DOHH2 (cell line): ENCODE measurements around the gene KRT14.

Experiments
- H3F3A ChIP-seq: fragments of 200-600 bp; sonication (generic), shearing (Covaris generic); 2 replicates; pipeline ENCODE4 v1.6.0; 2016; ENCODE audit warnings: antibody characterized with exemption, mild to moderate bottlenecking; ENCODE audit not compliant: control insufficient read depth, insufficient read depth
- H3K27ac ChIP-seq: fragments of 200-600 bp; sonication (generic); 2 replicates; pipeline ENCODE4 v1.5.1; 2014; ENCODE audit warnings: low read depth, mild to moderate bottlenecking, low read length, moderate library complexity
- H3K27me3 ChIP-seq: fragments of 200-600 bp; sonication (generic); 2 replicates; pipeline ENCODE4 v1.6.1; 2014; ENCODE audit warnings: mild to moderate bottlenecking, low read length, mixed read lengths; ENCODE audit not compliant: control insufficient read depth
- H3K36me3 ChIP-seq: fragments of 200-600 bp; sonication (generic); 2 replicates; pipeline ENCODE4 v1.6.1; 2014; ENCODE audit warnings: mild to moderate bottlenecking, low read length, moderate library complexity, mixed read lengths; ENCODE audit not compliant: control insufficient read depth
- H3K4me1 ChIP-seq: fragments of 200-600 bp; sonication (generic); 2 replicates; pipeline ENCODE4 v1.6.1; 2014; ENCODE audit warnings: mild to moderate bottlenecking, low read length, mixed read lengths; ENCODE audit not compliant: control insufficient read depth
- H3K4me2 ChIP-seq: fragments of 200-600 bp; sonication (generic); 2 replicates; pipeline ENCODE4 v1.6.0; 2014; ENCODE audit warnings: mild to moderate bottlenecking, low read length, moderate library complexity
- H3K4me3 ChIP-seq: fragments of 200-600 bp; sonication (generic); 2 replicates; pipeline ENCODE4 v1.5.1; 2014; ENCODE audit warnings: mild to moderate bottlenecking, low read length, mixed read lengths
- H3K79me2 ChIP-seq: fragments of 200-600 bp; sonication (generic); 2 replicates; pipeline ENCODE4 v1.6.1; 2014; ENCODE audit warnings: mild to moderate bottlenecking, low read length, mixed read lengths; ENCODE audit not compliant: control insufficient read depth
- H3K9me2 ChIP-seq: fragments of 200-600 bp; sonication (generic); replicated peaks from 2 replicates; pipeline ENCODE4 v1.6.1; 2014; ENCODE audit warnings: mild to moderate bottlenecking, low read length, mixed read lengths; ENCODE audit not compliant: control insufficient read depth
- H3K9me3 ChIP-seq: fragments of 200-600 bp; sonication (generic); 2 replicates; pipeline ENCODE4 v1.6.1; 2014; ENCODE audit warnings: antibody characterized with exemption, low read length, mixed read lengths; ENCODE audit not compliant: control insufficient read depth, insufficient read depth
- H4K20me1 ChIP-seq: fragments of 200-600 bp; sonication (generic); 2 replicates; pipeline ENCODE4 v1.6.0; 2014; ENCODE audit warnings: low read depth, mild to moderate bottlenecking, antibody characterized with exemption, low read length, moderate library complexity; ENCODE audit not compliant: control insufficient read depth, insufficient read depth
- EZH2phosphoT487 ChIP-seq: fragments of 200-600 bp; sonication (generic); IDR thresholded peaks from 2 replicates; pipeline ENCODE4 v1.6.1; 2017; ENCODE audit warnings: borderline replicate concordance, mild to moderate bottlenecking, antibody characterized with exemption, low read length, moderate library complexity, mixed read lengths
- TF ChIP-seq, protein P1 (sequence below): fragments of 200-600 bp; sonication (generic); IDR thresholded peaks from one replicate; pipeline ENCODE4 v1.5.1; 2014; ENCODE audit warnings: antibody characterized with exemption, mild to moderate bottlenecking, low read depth, low read length; ENCODE audit not compliant: poor library complexity, severe bottlenecking

KRT14 gene

DNA sequence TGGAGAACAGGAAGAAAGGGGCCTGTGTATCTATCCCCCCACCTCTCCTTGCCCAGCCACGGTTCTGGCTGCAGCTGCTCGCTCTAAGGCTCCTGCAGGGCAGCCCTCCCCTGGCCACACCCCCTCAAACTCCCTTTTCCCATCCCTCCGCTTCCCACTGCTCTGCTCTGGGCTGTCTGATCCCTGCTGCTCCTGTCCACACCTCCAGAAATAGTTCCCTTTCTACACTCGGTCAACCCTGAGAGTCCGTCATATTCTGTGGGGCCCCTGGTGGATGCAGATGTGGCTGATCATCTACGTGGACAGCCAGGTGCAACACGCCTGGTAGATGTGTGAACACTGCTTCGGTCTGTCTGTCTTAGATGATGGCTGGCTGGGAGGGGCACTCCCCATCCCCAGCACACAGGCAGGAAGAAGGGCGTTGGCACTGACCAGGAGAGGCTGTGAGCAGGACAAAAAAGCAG, 39.3 kb downstream of the KRT14 start:
- H3K9me3 ChIP-seq: no peaks in the 10 kb centered on the region
- no peak overlapping the region for H3K4me2 ChIP-seq
- no peaks in the 10 kb centered on the region for H3K36me3 ChIP-seq
- H4K20me1 ChIP-seq: no peaks in the 10 kb centered on the region
- peaks cover 4% of the 10 kb centered on the region; the same call in 1 of the 2 replicates for H3K27me3 ChIP-seq
- no peaks in the 10 kb centered on the region for H3F3A ChIP-seq
- no peak overlapping the region for H3K4me3 ChIP-seq
- H3K79me2 ChIP-seq: no peaks in the 10 kb centered on the region
- TF ChIP-seq, protein P1, sequence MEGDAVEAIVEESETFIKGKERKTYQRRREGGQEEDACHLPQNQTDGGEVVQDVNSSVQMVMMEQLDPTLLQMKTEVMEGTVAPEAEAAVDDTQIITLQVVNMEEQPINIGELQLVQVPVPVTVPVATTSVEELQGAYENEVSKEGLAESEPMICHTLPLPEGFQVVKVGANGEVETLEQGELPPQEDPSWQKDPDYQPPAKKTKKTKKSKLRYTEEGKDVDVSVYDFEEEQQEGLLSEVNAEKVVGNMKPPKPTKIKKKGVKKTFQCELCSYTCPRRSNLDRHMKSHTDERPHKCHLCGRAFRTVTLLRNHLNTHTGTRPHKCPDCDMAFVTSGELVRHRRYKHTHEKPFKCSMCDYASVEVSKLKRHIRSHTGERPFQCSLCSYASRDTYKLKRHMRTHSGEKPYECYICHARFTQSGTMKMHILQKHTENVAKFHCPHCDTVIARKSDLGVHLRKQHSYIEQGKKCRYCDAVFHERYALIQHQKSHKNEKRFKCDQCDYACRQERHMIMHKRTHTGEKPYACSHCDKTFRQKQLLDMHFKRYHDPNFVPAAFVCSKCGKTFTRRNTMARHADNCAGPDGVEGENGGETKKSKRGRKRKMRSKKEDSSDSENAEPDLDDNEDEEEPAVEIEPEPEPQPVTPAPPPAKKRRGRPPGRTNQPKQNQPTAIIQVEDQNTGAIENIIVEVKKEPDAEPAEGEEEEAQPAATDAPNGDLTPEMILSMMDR: no peak
- TF ChIP-seq EZH2phosphoT487: no peak
- no peaks in the 10 kb centered on the region for H3K9me2 ChIP-seq
- H3K27ac ChIP-seq: no peak overlapping the region
- peaks cover 5% of the 10 kb centered on the region for H3K4me1 ChIP-seq

DNA sequence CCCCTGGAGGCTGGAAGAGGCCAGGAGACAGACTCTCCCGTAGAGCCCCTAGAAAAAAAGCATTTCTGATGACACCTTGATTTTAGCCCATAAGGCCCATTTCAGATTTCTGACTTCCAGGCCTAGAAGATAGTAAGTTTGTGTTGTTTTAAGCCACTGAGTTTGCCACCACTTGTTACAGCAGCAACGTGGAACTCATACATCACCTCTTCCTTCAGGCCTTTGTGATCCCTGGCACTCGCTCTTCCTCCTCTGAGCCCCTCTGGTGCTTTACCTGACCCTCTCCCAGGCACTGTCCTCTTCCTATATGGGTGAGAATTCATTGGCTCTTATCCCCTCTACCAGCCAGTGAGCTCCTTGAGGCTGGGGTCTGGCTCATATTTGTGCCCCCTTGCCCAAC, 39.9 kb downstream of the KRT14 start:
- Histone ChIP-seq H3K27ac (no peak overlapping the region), H3K27me3 (peaks cover 4% of the 10 kb centered on the region; the same call in 1 of the 2 replicates), H3K4me1 (peaks cover 5% of the 10 kb centered on the region), H3K79me2 (no peaks in the 10 kb centered on the region), H3K4me2 (no peak overlapping the region), H3K9me2 (no peaks in the 10 kb centered on the region), H4K20me1 (no peaks in the 10 kb centered on the region), H3K4me3 (no peak overlapping the region), H3F3A (no peaks in the 10 kb centered on the region), H3K9me3 (no peaks in the 10 kb centered on the region), H3K36me3 (no peaks in the 10 kb centered on the region)
- TF ChIP-seq, protein P1: no peak
- no peak for TF ChIP-seq EZH2phosphoT487

DNA sequence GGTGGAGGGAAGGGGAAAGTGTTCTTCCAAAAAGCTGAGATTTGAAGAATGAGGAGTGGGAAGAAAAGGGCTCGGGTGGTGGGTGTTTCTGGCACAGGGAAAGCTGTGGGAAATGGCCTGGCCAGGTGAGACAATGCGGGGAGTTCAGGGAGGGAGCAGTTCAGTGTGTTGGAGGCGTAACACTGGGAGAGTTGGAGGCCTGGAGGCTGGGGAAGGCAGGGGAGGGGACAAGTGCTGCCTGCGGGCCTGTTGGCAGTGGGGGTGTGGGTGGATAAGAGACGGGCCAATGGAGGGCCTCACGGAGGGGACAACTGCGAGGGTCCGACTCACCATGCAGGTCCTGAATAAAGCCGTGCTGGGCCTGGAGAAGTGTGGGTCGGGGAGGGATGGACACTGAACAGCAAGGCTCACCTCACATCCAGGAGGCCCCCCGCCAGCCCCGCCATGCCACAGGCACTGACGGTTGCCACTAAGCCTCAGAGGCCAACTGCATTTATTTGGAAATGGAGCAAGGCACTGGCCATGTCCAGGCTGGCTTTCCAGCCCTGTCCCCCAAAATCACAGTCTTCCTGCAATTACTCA, 40.8 kb downstream of the KRT14 start:
- no peaks in the 10 kb centered on the region for H4K20me1 ChIP-seq
- H3F3A ChIP-seq: no peaks in the 10 kb centered on the region
- peaks cover 4% of the 10 kb centered on the region; the same call in 1 of the 2 replicates for H3K27me3 ChIP-seq
- no peaks in the 10 kb centered on the region for H3K9me3 ChIP-seq
- H3K27ac ChIP-seq: no peak overlapping the region
- H3K36me3 ChIP-seq: no peaks in the 10 kb centered on the region
- no peaks in the 10 kb centered on the region for H3K79me2 ChIP-seq
- no peaks in the 10 kb centered on the region for H3K9me2 ChIP-seq
- TF ChIP-seq, protein P1: no peak
- TF ChIP-seq EZH2phosphoT487: no peak
- H3K4me3 ChIP-seq: no peak overlapping the region
- H3K4me2 ChIP-seq: no peak overlapping the region
- H3K4me1 ChIP-seq: peaks cover 5% of the 10 kb centered on the region
